GM12878 (cell line): ENCODE measurements around the gene GH2. TPM values are rescaled to one million over a fixed set of nuclear protein-coding genes. Genes with fewer than 3 reads are reported as not detected.

Experiments
- ATAC-seq: fragments of 200-7000 bp; cut with Tn5 transposase; 3 replicates; pipeline ENCODE4 v1.9.1; 2020; ENCODE audit warnings: mild to moderate bottlenecking, moderate library complexity
- BruUV-seq: library from RNA; stranded (reverse); fragments of 400-500 nt; replicated peaks from 2 replicates; lab custom pipeline; 2021; lab: Mats Ljungman, UMichigan
- CTCF ChIA-PET: fragments of 300-600 bp; sonication (Branson Sonifier 250); formaldehyde crosslinking; extraction: SDS; loops from one replicate; lab custom pipeline; 2021; ENCODE audit warnings: inconsistent platforms; lab: Yijun Ruan, JAX
- POLR2A ChIA-PET: fragments of 350-600 bp; formaldehyde crosslinking; extraction: SDS; loops from one replicate; lab custom pipeline; 2021; ENCODE audit warnings: inconsistent platforms; lab: Charles Lee
- RAD21 ChIA-PET: fragments of 300-600 bp; sonication (Branson Sonifier 250); formaldehyde crosslinking; loops from one replicate; lab custom pipeline; 2023; ENCODE audit warnings: antibody characterized with exemption; ENCODE audit not compliant: unreplicated experiment; lab: Charles Lee
- SMC1A ChIA-PET: fragments of 300-600 bp; sonication (Branson Sonifier 250); formaldehyde crosslinking; loops from one replicate; lab custom pipeline; 2023; ENCODE audit not compliant: unreplicated experiment, uncharacterized antibody; lab: Charles Lee
- DNase-seq: peaks from one replicate; pipeline ENCODE4 v3.0.0-alpha.2; 2011; ENCODE audit warnings: low read depth, low spot score
- FAIRE-seq: peaks from 3 replicates; lab custom pipeline; 2011; peaks lifted over from hg19 to GRCh38; lab: Jason Lieb, UNC
- H2AFZ ChIP-seq: 2 replicates; pipeline ENCODE4 v1.6.0; 2011; ENCODE audit warnings: low read depth, low read length, control low read depth; ENCODE audit not compliant: control insufficient read depth
- H3K27ac ChIP-seq: 2 replicates; pipeline ENCODE4 v1.5.1; 2011; ENCODE audit warnings: control low read depth; ENCODE audit not compliant: control insufficient read depth, insufficient read depth
- H3K27me3 ChIP-seq, 2 experiments: replicated peaks in 1 of 2; 2 replicates each; pipeline versions ENCODE4 v1.6.0 to v1.6.1; 2011; ENCODE audit warnings: low read length in 1 of 2; ENCODE audit not compliant: control insufficient read depth in 2 of 2, insufficient read depth in 2 of 2
- H3K36me3 ChIP-seq, 2 experiments: 2 replicates each; pipeline ENCODE4 v1.5.1; 2011; ENCODE audit warnings: low read length in 1 of 2; ENCODE audit not compliant: control insufficient read depth in 2 of 2, insufficient read depth in 2 of 2
- H3K4me1 ChIP-seq: 2 replicates; pipeline ENCODE4 v1.6.1; 2011; ENCODE audit warnings: mild to moderate bottlenecking, low read length, moderate library complexity, mixed read lengths; ENCODE audit not compliant: control insufficient read depth, insufficient read depth
- H3K4me2 ChIP-seq: 2 replicates; pipeline ENCODE4 v1.6.0; 2011; ENCODE audit warnings: control low read depth; ENCODE audit not compliant: control insufficient read depth, insufficient read depth
- H3K4me3 ChIP-seq: fragments of 200-600 bp; sonication (generic); 2 replicates; pipeline ENCODE4 v1.5.1; 2016
- H3K79me2 ChIP-seq: 2 replicates; pipeline ENCODE4 v1.6.0; 2011; ENCODE audit warnings: low read length; ENCODE audit not compliant: control insufficient read depth, insufficient read depth
- H3K9ac ChIP-seq: 2 replicates; pipeline ENCODE4 v1.8.0; 2011; ENCODE audit warnings: low read length, control low read depth, mixed read lengths; ENCODE audit not compliant: control insufficient read depth, insufficient read depth
- H3K9me3 ChIP-seq: replicated peaks from 3 replicates; pipeline ENCODE4 v1.5.1; 2011; ENCODE audit warnings: mild to moderate bottlenecking, low read length; ENCODE audit not compliant: control insufficient read depth, insufficient read depth
- H4K20me1 ChIP-seq: 2 replicates; pipeline ENCODE4 v1.6.0; 2011; ENCODE audit not compliant: control insufficient read depth, insufficient read depth
- CHD4 ChIP-seq: fragments of 200-600 bp; sonication (generic); IDR thresholded peaks from 2 replicates; pipeline ENCODE4 v1.6.1; 2016; ENCODE audit warnings: mild to moderate bottlenecking
- ESRRA ChIP-seq: IDR thresholded peaks from 2 replicates; pipeline ENCODE4 v1.6.1; 2012; ENCODE audit warnings: mild to moderate bottlenecking, low read length, improper control_type of control experiment
- NR2C1 ChIP-seq: fragments of 450-650 bp; IDR thresholded peaks from 2 replicates; pipeline ENCODE4 v1.6.1; 2017; ENCODE audit warnings: antibody characterized with exemption, mild to moderate bottlenecking, moderate library complexity
- POLR2A ChIP-seq: IDR thresholded peaks from 2 replicates; pipeline ENCODE4 v1.6.1; 2011; ENCODE audit warnings: low read depth, mild to moderate bottlenecking, low read length
- RAD21 ChIP-seq: IDR thresholded peaks from 2 replicates; pipeline ENCODE4 v1.6.1; 2011; ENCODE audit warnings: mild to moderate bottlenecking, low read depth, low read length, moderate library complexity; ENCODE audit not compliant: insufficient read depth
- STAT3 ChIP-seq: IDR thresholded peaks from 2 replicates; pipeline ENCODE4 v1.6.1; 2011; ENCODE audit warnings: low read depth, low read length, improper control_type of control experiment
- TBL1XR1 ChIP-seq: IDR thresholded peaks from 2 replicates; pipeline ENCODE4 v1.6.1; 2012; ENCODE audit warnings: low read depth, low read length, improper control_type of control experiment
- TCF7 ChIP-seq: IDR thresholded peaks from 2 replicates; pipeline ENCODE4 v1.6.1; 2014; ENCODE audit warnings: antibody characterized with exemption, borderline replicate concordance
- YBX1 ChIP-seq: fragments of 450-650 bp; IDR thresholded peaks from 2 replicates; pipeline ENCODE4 v1.6.1; 2016; ENCODE audit warnings: antibody characterized with exemption
- ZNF24 ChIP-seq: fragments of 450-650 bp; IDR thresholded peaks from 2 replicates; pipeline ENCODE4 v1.6.1; 2017; ENCODE audit warnings: antibody characterized with exemption, mild to moderate bottlenecking
- WGBS: methylation state at CpG from one replicate; pipeline ENCODE4 v1.1.6; 2016; ENCODE audit warnings: low lambda C conversion rate; ENCODE audit not compliant: insufficient replicate concordance, insufficient coverage; ENCODE audit errors: missing lambda C conversion rate; 5-methylcytosine and 5-hydroxymethylcytosine counted together
- in situ Hi-C: fragments of 300-500 bp; cut with MboI; formaldehyde crosslinking; loops from 9 replicates; pipeline ENCODE4 v1.14.3; 2018; ENCODE audit warnings: mixed read lengths
- intact Hi-C: fragments of 100-400 bp; cut with micrococcal nuclease; formaldehyde crosslinking; loops from one replicate; pipeline ENCODE4 v1.14.2; 2022; ENCODE audit not compliant: unreplicated experiment
- polyA plus RNA-seq, 11 experiments: library from polyadenylated mRNA; depleted of rRNA in 4 of 11; unstranded in 6 of 11; stranded (reverse) in 5 of 11; fragments of >200 nt; fragmentation: Nextera tagmentation in 4 of 11; fragmentation: Illumina TruSeq in 1 of 11; extraction: Ambion mirVana in 4 of 11; extraction: Trizol in 1 of 11; gene quantifications; 1 replicate in 1 of 11; 2 replicates in 10 of 11; pipeline versions ENCODE4 v1.2.1 to v1.2.3, GENCODE V29; 2011 to 2016; ENCODE audit warnings: inconsistent platforms in 2 of 11, missing spikeins in 2 of 11, low read depth in 1 of 11
- total RNA-seq, 4 experiments: library from RNA; depleted of rRNA in 3 of 4; stranded (reverse); fragments of >200 nt in 3 of 4; fragmentation: Illumina TruSeq in 1 of 4; extraction: Trizol in 1 of 4; gene quantifications; 2 replicates each; pipeline versions ENCODE4 v1.2.1 to v1.2.3, GENCODE V29; 2013 to 2021
- TF ChIP-seq, protein P1 (sequence below): IDR thresholded peaks from 2 replicates; pipeline ENCODE4 v1.6.1; 2012; ENCODE audit warnings: low read depth, low read length, improper control_type of control experiment
- TF ChIP-seq, protein P2 (sequence below): fragments of 450-650 bp; IDR thresholded peaks from 2 replicates; pipeline ENCODE4 v1.6.1; 2016; ENCODE audit warnings: mild to moderate bottlenecking

Gene GH2
- total and polyA plus RNA-seq, 10 of the 15 experiments (the other 5 are each of a cell fraction or from before 2014, with no cell fraction given): not detected

DNA sequence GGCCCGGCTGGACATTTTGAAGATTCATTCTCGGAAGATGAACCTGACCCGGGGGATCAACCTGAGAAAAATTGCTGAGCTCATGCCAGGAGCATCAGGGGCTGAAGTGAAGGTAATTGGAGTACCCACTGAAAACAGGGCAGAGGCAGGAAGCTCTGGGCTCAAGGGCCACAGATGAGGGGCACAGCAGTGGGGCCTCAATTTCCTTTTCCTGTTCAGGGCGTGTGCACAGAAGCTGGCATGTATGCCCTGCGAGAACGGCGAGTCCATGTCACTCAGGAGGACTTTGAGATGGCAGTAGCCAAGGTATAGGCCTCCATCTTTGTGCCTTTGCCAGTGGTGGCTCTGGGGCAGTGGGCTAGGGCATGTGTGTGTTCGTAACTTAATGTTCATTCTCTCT is 50.2 kb downstream of the GH2 start:
- H3K27ac ChIP-seq: no peak overlapping the region
- H4K20me1 ChIP-seq: no peaks in the 10 kb centered on the region
- ChIA-PET SMC1A (no interaction called here), RAD21 (no interaction called here), CTCF (interaction anchor here (0.6 kb wide), 1 partner anchor 49 kb away, joined by 3 read pairs; no protein-coding TSS in a partner anchor), POLR2A (interaction anchor here (0.6 kb wide), 1 partner anchor 51 kb away, joined by 3 read pairs; no protein-coding TSS in a partner anchor)
- H3K4me1 ChIP-seq: peaks cover 10% of the 10 kb centered on the region
- intact Hi-C loops: no loop called here
- no peaks in the 10 kb centered on the region for H3K9me3 ChIP-seq
- peaks cover 31 to 48% of the 10 kb centered on the region in 2 experiments for H3K36me3 ChIP-seq
- no TSS peak for BruUV-seq
- H3K9ac ChIP-seq: no peak overlapping the region
- DNase-seq (no peak), FAIRE-seq (no peak), ATAC-seq (no peak)
- H2AFZ ChIP-seq: no peak overlapping the region
- no peaks in the 10 kb centered on the region for H3K27me3 ChIP-seq
- peaks cover 34% of the 10 kb centered on the region for H3K79me2 ChIP-seq
- no peak for TF ChIP-seq ZNF24
- TF ChIP-seq POLR2A: 0 out of 2 replicates have a peak, but pooled peaks have one; percentile 10
- H3K4me3 ChIP-seq: no peak overlapping the region
- no peak overlapping the region for H3K4me2 ChIP-seq
- 44% methylated on average over 8 of the region's 8 CpGs for WGBS
- in situ Hi-C loops: loop anchor here (25.0 kb wide), 1 partner anchor 394 kb away; the partner anchor contains the start of gene CYB561

DNA sequence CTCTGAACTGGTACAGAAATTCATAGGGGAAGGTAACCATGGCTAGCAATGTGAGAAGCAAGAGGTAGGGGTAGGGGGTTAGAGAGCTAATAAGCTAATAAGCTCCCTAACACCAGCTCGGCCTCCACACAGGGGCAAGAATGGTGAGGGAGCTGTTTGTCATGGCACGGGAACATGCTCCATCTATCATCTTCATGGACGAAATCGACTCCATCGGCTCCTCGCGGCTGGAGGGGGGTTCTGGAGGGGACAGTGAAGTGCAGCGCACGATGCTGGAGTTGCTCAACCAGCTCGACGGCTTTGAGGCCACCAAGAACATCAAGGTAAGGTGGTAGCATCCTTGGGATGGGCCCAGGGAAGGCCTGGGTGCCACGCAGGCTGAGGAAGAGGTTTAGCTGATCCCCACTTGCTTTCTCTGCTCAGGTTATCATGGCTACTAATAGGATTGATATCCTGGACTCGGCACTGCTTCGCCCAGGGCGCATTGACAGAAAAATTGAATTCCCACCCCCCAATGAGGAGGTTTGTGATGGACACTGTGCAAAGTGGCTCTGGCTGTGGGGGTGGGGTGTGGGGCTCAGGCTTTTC is 50.7 kb downstream of the GH2 start:
- Histone ChIP-seq H3K79me2 (peaks cover 39% of the 10 kb centered on the region), H3K9ac (no peak overlapping the region), H3K9me3 (no peaks in the 10 kb centered on the region), H3K27me3 (no peaks in the 10 kb centered on the region), H4K20me1 (no peaks in the 10 kb centered on the region), H3K36me3 (peaks cover 31 to 48% of the 10 kb centered on the region in 2 experiments), H3K4me2 (no peak overlapping the region), H2AFZ (no peak overlapping the region), H3K4me1 (peaks cover 10% of the 10 kb centered on the region), H3K4me3 (no peak overlapping the region), H3K27ac (no peak overlapping the region)
- DNase-seq: no peak
- no peak for ATAC-seq
- ChIA-PET POLR2A (interaction anchor here (0.8 kb wide), 1 partner anchor 12 kb away, joined by 8 read pairs; no protein-coding TSS in a partner anchor), RAD21 (no interaction called here), CTCF (interaction anchor here (0.6 to 1.7 kb wide), 4 partner anchors 9 to 134 kb away, joined by 3 to 7 read pairs (median 4); no protein-coding TSS in a partner anchor), SMC1A (no interaction called here)
- no TSS peak for BruUV-seq
- WGBS: 91% methylated on average over 15 of the region's 15 CpGs
- no peak for FAIRE-seq
- intact Hi-C loops: no loop called here
- in situ Hi-C loops: loop anchor here (25.0 kb wide), 1 partner anchor 394 kb away; the partner anchor contains the start of gene CYB561
- TF ChIP-seq, protein P1, sequence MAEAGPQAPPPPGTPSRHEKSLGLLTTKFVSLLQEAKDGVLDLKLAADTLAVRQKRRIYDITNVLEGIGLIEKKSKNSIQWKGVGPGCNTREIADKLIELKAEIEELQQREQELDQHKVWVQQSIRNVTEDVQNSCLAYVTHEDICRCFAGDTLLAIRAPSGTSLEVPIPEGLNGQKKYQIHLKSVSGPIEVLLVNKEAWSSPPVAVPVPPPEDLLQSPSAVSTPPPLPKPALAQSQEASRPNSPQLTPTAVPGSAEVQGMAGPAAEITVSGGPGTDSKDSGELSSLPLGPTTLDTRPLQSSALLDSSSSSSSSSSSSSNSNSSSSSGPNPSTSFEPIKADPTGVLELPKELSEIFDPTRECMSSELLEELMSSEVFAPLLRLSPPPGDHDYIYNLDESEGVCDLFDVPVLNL: no peak
- no peak for TF ChIP-seq CHD4
- no peak for TF ChIP-seq TCF7
- no peak for TF ChIP-seq TBL1XR1
- TF ChIP-seq NR2C1: no peak
- TF ChIP-seq, protein P2, sequence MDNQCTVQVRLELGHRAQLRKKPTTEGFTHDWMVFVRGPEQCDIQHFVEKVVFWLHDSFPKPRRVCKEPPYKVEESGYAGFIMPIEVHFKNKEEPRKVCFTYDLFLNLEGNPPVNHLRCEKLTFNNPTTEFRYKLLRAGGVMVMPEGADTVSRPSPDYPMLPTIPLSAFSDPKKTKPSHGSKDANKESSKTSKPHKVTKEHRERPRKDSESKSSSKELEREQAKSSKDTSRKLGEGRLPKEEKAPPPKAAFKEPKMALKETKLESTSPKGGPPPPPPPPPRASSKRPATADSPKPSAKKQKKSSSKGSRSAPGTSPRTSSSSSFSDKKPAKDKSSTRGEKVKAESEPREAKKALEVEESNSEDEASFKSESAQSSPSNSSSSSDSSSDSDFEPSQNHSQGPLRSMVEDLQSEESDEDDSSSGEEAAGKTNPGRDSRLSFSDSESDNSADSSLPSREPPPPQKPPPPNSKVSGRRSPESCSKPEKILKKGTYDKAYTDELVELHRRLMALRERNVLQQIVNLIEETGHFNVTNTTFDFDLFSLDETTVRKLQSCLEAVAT: no peak
- no peak for TF ChIP-seq STAT3
- no peak for TF ChIP-seq YBX1
- no peak for TF ChIP-seq RAD21
- no peak for TF ChIP-seq ESRRA
